HG03060 (cell line): ENCODE measurements around the gene ENOX2.

Experiments
- ATAC-seq: cut with Tn5 transposase; IDR thresholded peaks from one replicate; pipeline ENCODE4 v1.9.1; 2021; ENCODE audit warnings: low read depth, moderate number of reproducible peaks; ENCODE audit not compliant: unreplicated experiment

The ENOX2 gene

GRCh38 chrX:130885996-130886395 is 17.0 kb downstream of the ENOX2 start:
- no peak for ATAC-seq

- no peak for ATAC-seq
Measured at GRCh38 chrX:130885508-130885907, 17.5 kb downstream of the ENOX2 start.

GRCh38 chrX:130884627-130885026 is 18.4 kb downstream of the ENOX2 start:
- ATAC-seq, result no peak

- ATAC-seq, result no peak
Measured at GRCh38 chrX:130879869-130880268, 23.1 kb downstream of the ENOX2 start.

- no peak for ATAC-seq
Measured at GRCh38 chrX:130878350-130879341, 24.4 kb downstream of the ENOX2 start.

GRCh38 chrX:130877892-130878341 is 25.1 kb downstream of the ENOX2 start:
- no peak for ATAC-seq

- no peak for ATAC-seq
Measured at GRCh38 chrX:130876226-130876625, 26.8 kb downstream of the ENOX2 start.

GRCh38 chrX:130874751-130875150 is 28.3 kb downstream of the ENOX2 start:
- no peak for ATAC-seq

- ATAC-seq, result no peak
Measured at GRCh38 chrX:130869239-130869638, 33.8 kb downstream of the ENOX2 start.

- no peak for ATAC-seq
Measured at GRCh38 chrX:130861462-130861861, 41.5 kb downstream of the ENOX2 start.

GRCh38 chrX:130857207-130857606 is 45.8 kb downstream of the ENOX2 start:
- peak; percentile 92 for ATAC-seq

GRCh38 chrX:130851569-130851968 is 51.4 kb downstream of the ENOX2 start:
- ATAC-seq, result no peak

GRCh38 chrX:130848763-130849162 is 54.2 kb downstream of the ENOX2 start:
- no peak for ATAC-seq

- no peak for ATAC-seq
Measured at GRCh38 chrX:130846746-130847145, 56.3 kb downstream of the ENOX2 start.

GRCh38 chrX:130841776-130842175 is 61.2 kb downstream of the ENOX2 start:
- ATAC-seq, result no peak

GRCh38 chrX:130840345-130840744 is 62.7 kb downstream of the ENOX2 start:
- no peak for ATAC-seq

GRCh38 chrX:130836447-130836846 is 66.6 kb downstream of the ENOX2 start:
- ATAC-seq, result no peak

- no peak for ATAC-seq
Measured at GRCh38 chrX:130834830-130835229, 68.2 kb downstream of the ENOX2 start.

GRCh38 chrX:130834149-130834548 is 68.9 kb downstream of the ENOX2 start:
- ATAC-seq, result no peak

- no peak for ATAC-seq
Measured at GRCh38 chrX:130831347-130831722, 71.7 kb downstream of the ENOX2 start.

- ATAC-seq, result no peak
Measured at GRCh38 chrX:130830599-130831346, 72.2 kb downstream of the ENOX2 start.
